SK-N-MC (cell line): ENCODE measurements around the gene OSMR.

Experiments
- EZH2 ChIP-seq: fragments of 200-600 bp; sonication (generic); IDR thresholded peaks from one replicate; pipeline ENCODE4 v1.6.1; 2017; ENCODE audit warnings: antibody characterized with exemption
- FOXP2 ChIP-seq: optimal IDR thresholded peaks from 2 replicates; pipeline ENCODE3; 2011; ENCODE audit warnings: mild to moderate bottlenecking, moderate library complexity; ENCODE audit not compliant: insufficient read depth; ENCODE audit errors: extremely low read length, control extremely low read depth
- POLR2AphosphoS5 ChIP-seq: IDR thresholded peaks from 2 replicates; pipeline ENCODE4 v1.6.1; 2012; ENCODE audit warnings: mild to moderate bottlenecking, low read depth, low read length, borderline replicate concordance

- TF ChIP-seq EZH2 (no peak), POLR2AphosphoS5 (no peak), FOXP2 (no peak)
Measured at GRCh38 chr5:38979535-38979934, 133.7 kb downstream of the OSMR start.
